Peyer's patch (tissue), 4 donors: Measurements from ENCODE around the gene FNDC3B. TPM values are rescaled to one million over a fixed set of nuclear protein-coding genes. Genes with fewer than 3 reads are reported as not detected.

ENCODE experiments used
- DNase-seq, 3 donors: peaks; one replicate each; pipeline ENCODE4 v3.0.0-alpha.2; 2017 to 2019
- H3K27ac ChIP-seq, 4 donors: fragments of 200-600 bp; sonication (generic); one replicate each; pipeline ENCODE4 v1.5.1; 2016 to 2019
- H3K27me3 ChIP-seq, 2 donors: fragments of 200-600 bp; sonication (generic); one replicate each; pipeline ENCODE4 v1.5.1; 2019
- H3K36me3 ChIP-seq, 3 donors: fragments of 200-600 bp; sonication (generic); one replicate each; pipeline ENCODE4 v1.5.1; 2016 to 2019
- H3K4me1 ChIP-seq, 4 donors: fragments of 200-600 bp; sonication (generic); one replicate each; pipeline ENCODE4 v1.5.1; 2016 to 2019
- H3K4me3 ChIP-seq, 4 donors: fragments of 200-600 bp; sonication (generic); 1 replicate in 3 of 4; 2 replicates in 1 of 4; pipeline ENCODE4 v1.5.1; 2016 to 2019; ENCODE audit warnings: mild to moderate bottlenecking in 1 of 4
- H3K9me3 ChIP-seq, 4 donors: fragments of 200-600 bp; sonication (generic); one replicate each; pipeline ENCODE4 v1.5.1; 2016 to 2019; ENCODE audit warnings: mild to moderate bottlenecking in 1 of 4
- POLR2A ChIP-seq, 2 donors: fragments of 450-650 bp; IDR thresholded peaks; one replicate each; pipeline ENCODE4 v1.5.1; 2017; ENCODE audit warnings: antibody characterized with exemption in 2 of 2, mild to moderate bottlenecking in 2 of 2, moderate library complexity in 2 of 2
- total RNA-seq, 4 donors: library from RNA; depleted of rRNA; stranded (reverse); fragments of >200 nt; gene quantifications; one replicate each; pipeline ENCODE4 v1.1.0, GENCODE V29; 2016
- TF ChIP-seq, protein P1 (sequence below), 6 experiments: fragments of 450-650 bp in 4 of 6; fragments of 200-600 bp in 2 of 6; sonication (generic) in 1 of 6; IDR thresholded peaks; one replicate each; pipeline ENCODE4 v1.5.1; 2017 to 2019; ENCODE audit warnings: antibody characterized with exemption in 6 of 6, mild to moderate bottlenecking in 3 of 6, moderate library complexity in 1 of 6

The FNDC3B gene
- total RNA-seq, 4 donors from 2014 or later: 28.7 to 74.3 (median 54.6) TPM

- Histone ChIP-seq H3K27me3 (no peaks in the 10 kb centered on the region), H3K4me1 (peaks cover 0 to 11% (median 0%) of the 10 kb centered on the region in 4 donors), H3K9me3 (no peaks in the 10 kb centered on the region), H3K4me3 (no peak overlapping the region), H3K36me3 (no peaks in the 10 kb centered on the region), H3K27ac (no peak overlapping the region)
- TF ChIP-seq, protein P1, sequence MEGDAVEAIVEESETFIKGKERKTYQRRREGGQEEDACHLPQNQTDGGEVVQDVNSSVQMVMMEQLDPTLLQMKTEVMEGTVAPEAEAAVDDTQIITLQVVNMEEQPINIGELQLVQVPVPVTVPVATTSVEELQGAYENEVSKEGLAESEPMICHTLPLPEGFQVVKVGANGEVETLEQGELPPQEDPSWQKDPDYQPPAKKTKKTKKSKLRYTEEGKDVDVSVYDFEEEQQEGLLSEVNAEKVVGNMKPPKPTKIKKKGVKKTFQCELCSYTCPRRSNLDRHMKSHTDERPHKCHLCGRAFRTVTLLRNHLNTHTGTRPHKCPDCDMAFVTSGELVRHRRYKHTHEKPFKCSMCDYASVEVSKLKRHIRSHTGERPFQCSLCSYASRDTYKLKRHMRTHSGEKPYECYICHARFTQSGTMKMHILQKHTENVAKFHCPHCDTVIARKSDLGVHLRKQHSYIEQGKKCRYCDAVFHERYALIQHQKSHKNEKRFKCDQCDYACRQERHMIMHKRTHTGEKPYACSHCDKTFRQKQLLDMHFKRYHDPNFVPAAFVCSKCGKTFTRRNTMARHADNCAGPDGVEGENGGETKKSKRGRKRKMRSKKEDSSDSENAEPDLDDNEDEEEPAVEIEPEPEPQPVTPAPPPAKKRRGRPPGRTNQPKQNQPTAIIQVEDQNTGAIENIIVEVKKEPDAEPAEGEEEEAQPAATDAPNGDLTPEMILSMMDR (IDR thresholded peaks at IDR 0.05): no peak
- no peak for TF ChIP-seq POLR2A (IDR thresholded peaks at IDR 0.05)
- DNase-seq: no peak
Measured at GRCh38 chr3:172213200-172213599, 173.8 kb downstream of the FNDC3B start.

DNA sequence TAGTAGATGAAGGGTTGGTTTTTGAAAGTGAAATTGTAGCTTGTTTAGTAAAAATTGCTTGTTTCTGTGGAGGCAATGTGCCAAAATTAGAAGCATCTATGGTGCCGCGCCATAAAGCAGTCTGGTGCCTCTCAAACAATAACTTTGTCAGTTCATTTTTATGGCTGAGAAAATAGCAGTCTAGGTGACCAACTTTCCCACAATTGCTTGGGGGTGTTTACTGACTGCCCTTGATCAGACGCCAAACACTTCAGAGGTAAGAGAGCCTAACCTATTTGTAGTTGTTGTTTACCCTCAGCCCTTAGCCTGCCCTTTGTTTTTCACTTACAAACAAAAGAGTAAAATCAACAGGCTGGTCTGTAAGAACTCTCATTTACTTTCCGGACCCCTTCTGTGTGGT lies 174.5 kb downstream of the FNDC3B start:
- Histone ChIP-seq H3K27me3 (no peaks in the 10 kb centered on the region), H3K4me3 (no peak overlapping the region), H3K9me3 (no peaks in the 10 kb centered on the region), H3K27ac (no peak overlapping the region), H3K4me1 (peaks cover 0 to 16% (median 2%) of the 10 kb centered on the region in 4 donors), H3K36me3 (no peaks in the 10 kb centered on the region)
- DNase-seq: no peak
- TF ChIP-seq, protein P1 (IDR thresholded peaks at IDR 0.05): no peak
- no peak for TF ChIP-seq POLR2A (IDR thresholded peaks at IDR 0.05)

GRCh38 chr3:172216267-172216666 lies 176.9 kb downstream of the FNDC3B start:
- TF ChIP-seq POLR2A (IDR thresholded peaks at IDR 0.05): no peak
- TF ChIP-seq, protein P1 (IDR thresholded peaks at IDR 0.05): no peak
- Histone ChIP-seq H3K27ac (no peak overlapping the region), H3K4me1 (peaks cover 0 to 18% (median 2%) of the 10 kb centered on the region in 4 donors)

GRCh38 chr3:172216911-172217310 lies 177.5 kb downstream of the FNDC3B start:
- Histone ChIP-seq H3K27ac (no peak overlapping the region), H3K4me3 (no peak overlapping the region), H3K27me3 (no peaks in the 10 kb centered on the region), H3K9me3 (no peaks in the 10 kb centered on the region), H3K4me1 (peaks cover 0 to 18% (median 2%) of the 10 kb centered on the region in 4 donors), H3K36me3 (no peaks in the 10 kb centered on the region)
- TF ChIP-seq, protein P1 (IDR thresholded peaks at IDR 0.05): no peak
- DNase-seq: no peak

More at GRCh38 chr3:172216267-172216666, 176.9 kb downstream of the FNDC3B start:
- Histone ChIP-seq H3K9me3 (no peaks in the 10 kb centered on the region), H3K36me3 (no peaks in the 10 kb centered on the region), H3K4me3 (no peak overlapping the region), H3K27me3 (no peaks in the 10 kb centered on the region)
- DNase-seq: no peak

GRCh38 chr3:172217877-172218276 lies 178.5 kb downstream of the FNDC3B start:
- Histone ChIP-seq H3K27ac (no peak overlapping the region), H3K36me3 (no peaks in the 10 kb centered on the region), H3K4me1 (peaks cover 0 to 18% (median 2%) of the 10 kb centered on the region in 4 donors), H3K9me3 (no peaks in the 10 kb centered on the region), H3K4me3 (no peak overlapping the region), H3K27me3 (no peaks in the 10 kb centered on the region)
- TF ChIP-seq, protein P1 (IDR thresholded peaks at IDR 0.05): no peak
- no peak for TF ChIP-seq POLR2A (IDR thresholded peaks at IDR 0.05)
- DNase-seq: no peak
